GM12878 (cell line): ENCODE data around the gene RERE. TPM values are rescaled to one million over a fixed set of nuclear protein-coding genes. Genes with fewer than 3 reads are reported as not detected.

ENCODE experiments used
- ATAC-seq: fragments of 200-7000 bp; cut with Tn5 transposase; 3 replicates; pipeline ENCODE4 v1.9.1; 2020; ENCODE audit warnings: mild to moderate bottlenecking, moderate library complexity
- BruUV-seq: library from RNA; stranded (reverse); fragments of 400-500 nt; replicated peaks from 2 replicates; lab custom pipeline; 2021; lab: Mats Ljungman, UMichigan
- CTCF ChIA-PET: fragments of 300-600 bp; sonication (Branson Sonifier 250); formaldehyde crosslinking; extraction: SDS; loops from one replicate; lab custom pipeline; 2021; ENCODE audit warnings: inconsistent platforms; lab: Yijun Ruan, JAX
- POLR2A ChIA-PET: fragments of 350-600 bp; formaldehyde crosslinking; extraction: SDS; loops from one replicate; lab custom pipeline; 2021; ENCODE audit warnings: inconsistent platforms; lab: Charles Lee
- RAD21 ChIA-PET: fragments of 300-600 bp; sonication (Branson Sonifier 250); formaldehyde crosslinking; loops from one replicate; lab custom pipeline; 2023; ENCODE audit warnings: antibody characterized with exemption; ENCODE audit not compliant: unreplicated experiment; lab: Charles Lee
- SMC1A ChIA-PET: fragments of 300-600 bp; sonication (Branson Sonifier 250); formaldehyde crosslinking; loops from one replicate; lab custom pipeline; 2023; ENCODE audit not compliant: unreplicated experiment, uncharacterized antibody; lab: Charles Lee
- DNase-seq: peaks from one replicate; pipeline ENCODE4 v3.0.0-alpha.2; 2011; ENCODE audit warnings: low read depth, low spot score
- FAIRE-seq: peaks from 3 replicates; lab custom pipeline; 2011; peaks lifted over from hg19 to GRCh38; lab: Jason Lieb, UNC
- H2AFZ ChIP-seq: 2 replicates; pipeline ENCODE4 v1.6.0; 2011; ENCODE audit warnings: low read depth, low read length, control low read depth; ENCODE audit not compliant: control insufficient read depth
- H3K27ac ChIP-seq: 2 replicates; pipeline ENCODE4 v1.5.1; 2011; ENCODE audit warnings: control low read depth; ENCODE audit not compliant: control insufficient read depth, insufficient read depth
- H3K27me3 ChIP-seq, 2 experiments: replicated peaks in 1 of 2; 2 replicates each; pipeline versions ENCODE4 v1.6.0 to v1.6.1; 2011; ENCODE audit warnings: low read length in 1 of 2; ENCODE audit not compliant: control insufficient read depth in 2 of 2, insufficient read depth in 2 of 2
- H3K36me3 ChIP-seq, 2 experiments: 2 replicates each; pipeline ENCODE4 v1.5.1; 2011; ENCODE audit warnings: low read length in 1 of 2; ENCODE audit not compliant: control insufficient read depth in 2 of 2, insufficient read depth in 2 of 2
- H3K4me1 ChIP-seq: 2 replicates; pipeline ENCODE4 v1.6.1; 2011; ENCODE audit warnings: mild to moderate bottlenecking, low read length, moderate library complexity, mixed read lengths; ENCODE audit not compliant: control insufficient read depth, insufficient read depth
- H3K4me2 ChIP-seq: 2 replicates; pipeline ENCODE4 v1.6.0; 2011; ENCODE audit warnings: control low read depth; ENCODE audit not compliant: control insufficient read depth, insufficient read depth
- H3K4me3 ChIP-seq: fragments of 200-600 bp; sonication (generic); 2 replicates; pipeline ENCODE4 v1.5.1; 2016
- H3K79me2 ChIP-seq: 2 replicates; pipeline ENCODE4 v1.6.0; 2011; ENCODE audit warnings: low read length; ENCODE audit not compliant: control insufficient read depth, insufficient read depth
- H3K9ac ChIP-seq: 2 replicates; pipeline ENCODE4 v1.8.0; 2011; ENCODE audit warnings: low read length, control low read depth, mixed read lengths; ENCODE audit not compliant: control insufficient read depth, insufficient read depth
- H3K9me3 ChIP-seq: replicated peaks from 3 replicates; pipeline ENCODE4 v1.5.1; 2011; ENCODE audit warnings: mild to moderate bottlenecking, low read length; ENCODE audit not compliant: control insufficient read depth, insufficient read depth
- H4K20me1 ChIP-seq: 2 replicates; pipeline ENCODE4 v1.6.0; 2011; ENCODE audit not compliant: control insufficient read depth, insufficient read depth
- ATF7 ChIP-seq: fragments of 450-650 bp; IDR thresholded peaks from 2 replicates; pipeline ENCODE4 v1.6.1; 2016; ENCODE audit warnings: low read depth, mild to moderate bottlenecking
- CBFB ChIP-seq: IDR thresholded peaks from 2 replicates; pipeline ENCODE4 v1.6.1; 2016; ENCODE audit warnings: antibody characterized with exemption, low read depth
- CBX5 ChIP-seq: sonication (generic); IDR thresholded peaks from 2 replicates; pipeline ENCODE4 v1.6.1; 2016; ENCODE audit warnings: low read depth, moderate library complexity, mild to moderate bottlenecking, inconsistent platforms
- EP300 ChIP-seq, 2 experiments: fragments of 150-350 bp in 1 of 2; IDR thresholded peaks; 2 replicates each; pipeline ENCODE4 v1.6.1; 2011 to 2012; ENCODE audit warnings: low read depth in 2 of 2, low read length in 2 of 2, borderline replicate concordance in 1 of 2, improper control_type of control experiment in 1 of 2, inconsistent platforms in 1 of 2; ENCODE audit not compliant: control insufficient read depth in 1 of 2
- HDAC6 ChIP-seq: fragments of 200-600 bp; sonication (generic); IDR thresholded peaks from one replicate; pipeline ENCODE4 v1.8.0; 2017; ENCODE audit warnings: antibody characterized with exemption; ENCODE audit not compliant: unreplicated experiment
- JUND ChIP-seq: IDR thresholded peaks from 2 replicates; pipeline ENCODE4 v1.6.1; 2012; ENCODE audit warnings: low read depth, mild to moderate bottlenecking, low read length, improper control_type of control experiment, moderate library complexity
- MEF2A ChIP-seq: IDR thresholded peaks from 2 replicates; pipeline ENCODE4 v1.6.1; 2011; ENCODE audit warnings: low read depth, mild to moderate bottlenecking, low read length, moderate library complexity; ENCODE audit not compliant: insufficient read depth
- MTA2 ChIP-seq: fragments of 450-650 bp; IDR thresholded peaks from 2 replicates; pipeline ENCODE4 v1.6.1; 2016; ENCODE audit warnings: low read depth, mild to moderate bottlenecking, moderate library complexity
- MTA3 ChIP-seq: IDR thresholded peaks from 2 replicates; pipeline ENCODE4 v1.6.1; 2012; ENCODE audit warnings: low read length, inconsistent platforms, borderline replicate concordance
- NFYB ChIP-seq: IDR thresholded peaks from 2 replicates; pipeline ENCODE4 v1.6.1; 2011; ENCODE audit warnings: low read depth, mild to moderate bottlenecking, low read length, improper control_type of control experiment, moderate library complexity; ENCODE audit not compliant: insufficient read depth
- POLR2A ChIP-seq: IDR thresholded peaks from 2 replicates; pipeline ENCODE4 v1.6.1; 2011; ENCODE audit warnings: low read depth, mild to moderate bottlenecking, low read length
- POLR2AphosphoS5 ChIP-seq: IDR thresholded peaks from 2 replicates; pipeline ENCODE4 v1.6.1; 2011; ENCODE audit warnings: mild to moderate bottlenecking, low read length, inconsistent platforms
- RBBP5 ChIP-seq: fragments of 200-600 bp; sonication (generic); conservative IDR thresholded peaks from 2 replicates; pipeline ENCODE4 v1.6.1; 2016
- SPI1 ChIP-seq: IDR thresholded peaks from 2 replicates; pipeline ENCODE4 v1.6.1; 2011; ENCODE audit warnings: low read depth, mild to moderate bottlenecking, low read length, moderate library complexity, borderline replicate concordance; ENCODE audit not compliant: insufficient read depth
- SREBF1 ChIP-seq: IDR thresholded peaks from 2 replicates; pipeline ENCODE4 v1.6.1; 2012; ENCODE audit warnings: mild to moderate bottlenecking, low read length
- TAF1 ChIP-seq: IDR thresholded peaks from 2 replicates; pipeline ENCODE4 v1.6.1; 2011; ENCODE audit warnings: mild to moderate bottlenecking, low read depth, low read length, borderline replicate concordance
- ZNF207 ChIP-seq: fragments of 450-650 bp; IDR thresholded peaks from 2 replicates; pipeline ENCODE4 v1.6.1; 2014; ENCODE audit warnings: antibody characterized with exemption, mild to moderate bottlenecking, borderline replicate concordance
- WGBS: methylation state at CpG from one replicate; pipeline ENCODE4 v1.1.6; 2016; ENCODE audit warnings: low lambda C conversion rate; ENCODE audit not compliant: insufficient replicate concordance, insufficient coverage; ENCODE audit errors: missing lambda C conversion rate; 5-methylcytosine and 5-hydroxymethylcytosine counted together
- in situ Hi-C: fragments of 300-500 bp; cut with MboI; formaldehyde crosslinking; loops from 9 replicates; pipeline ENCODE4 v1.14.3; 2018; ENCODE audit warnings: mixed read lengths
- intact Hi-C: fragments of 100-400 bp; cut with micrococcal nuclease; formaldehyde crosslinking; loops from one replicate; pipeline ENCODE4 v1.14.2; 2022; ENCODE audit not compliant: unreplicated experiment
- polyA plus RNA-seq, 11 experiments: library from polyadenylated mRNA; depleted of rRNA in 4 of 11; unstranded in 6 of 11; stranded (reverse) in 5 of 11; fragments of >200 nt; fragmentation: Nextera tagmentation in 4 of 11; fragmentation: Illumina TruSeq in 1 of 11; extraction: Ambion mirVana in 4 of 11; extraction: Trizol in 1 of 11; gene quantifications; 1 replicate in 1 of 11; 2 replicates in 10 of 11; pipeline versions ENCODE4 v1.2.1 to v1.2.3, GENCODE V29; 2011 to 2016; ENCODE audit warnings: inconsistent platforms in 2 of 11, missing spikeins in 2 of 11, low read depth in 1 of 11
- total RNA-seq, 4 experiments: library from RNA; depleted of rRNA in 3 of 4; stranded (reverse); fragments of >200 nt in 3 of 4; fragmentation: Illumina TruSeq in 1 of 4; extraction: Trizol in 1 of 4; gene quantifications; 2 replicates each; pipeline versions ENCODE4 v1.2.1 to v1.2.3, GENCODE V29; 2013 to 2021
- TF ChIP-seq, protein P1 (sequence below): fragments of 150-350 bp; IDR thresholded peaks from 2 replicates; pipeline ENCODE4 v1.6.1; 2014; ENCODE audit warnings: mild to moderate bottlenecking, low read depth, low read length
- TF ChIP-seq, protein P2 (sequence below): fragments of 450-650 bp; IDR thresholded peaks from 2 replicates; pipeline ENCODE4 v1.6.1; 2017; ENCODE audit warnings: mild to moderate bottlenecking

RERE gene
- total and polyA plus RNA-seq, 10 of the 15 experiments (the other 5 are each of a cell fraction or from before 2014, with no cell fraction given): 5.2 to 60.5 (median 20.2) TPM

DNA sequence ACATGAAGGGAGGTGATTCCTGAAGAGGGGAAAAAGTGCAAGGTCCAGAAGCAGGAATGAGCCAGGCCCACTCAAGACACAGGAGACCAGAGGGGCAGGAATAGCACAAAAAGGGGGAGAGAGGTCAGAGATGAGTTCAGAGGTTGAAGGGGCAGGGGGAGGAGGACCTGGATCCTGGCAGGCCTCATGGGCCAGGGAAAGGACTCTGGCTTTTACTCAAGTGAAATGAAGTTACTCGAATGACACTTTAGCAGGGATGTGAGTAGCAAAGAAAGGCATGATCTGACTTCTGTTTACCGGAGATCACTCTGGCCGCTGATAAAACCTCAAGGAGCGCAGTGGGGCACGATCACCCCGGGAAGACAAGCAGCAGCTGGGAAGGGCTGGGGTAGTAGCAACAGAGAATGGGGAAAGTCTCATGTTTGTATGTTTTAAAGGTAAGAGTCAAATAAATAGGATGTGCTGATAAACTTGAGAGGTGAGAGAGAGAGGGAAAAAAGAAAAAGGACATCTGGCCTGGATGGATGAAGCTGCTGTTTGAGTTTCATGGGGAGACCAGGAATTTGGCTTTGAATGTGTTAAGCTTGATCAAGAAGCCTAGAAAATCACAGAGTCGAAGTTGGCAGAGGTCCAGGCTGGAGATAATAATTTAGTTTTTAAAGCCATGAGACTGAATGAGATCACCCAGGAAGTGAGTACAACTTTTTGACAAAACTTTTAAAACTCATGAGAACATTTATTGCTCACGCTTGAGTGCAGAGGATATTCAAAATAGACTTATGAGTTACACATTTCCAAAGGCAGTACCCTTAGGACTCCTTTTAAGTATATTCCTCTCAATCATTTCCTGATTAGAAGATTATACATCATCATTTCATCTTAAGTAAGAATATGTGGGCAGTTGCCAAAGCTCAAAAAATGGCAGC, 156.0 kb downstream of the RERE start (continued):
- 0 out of 2 replicates have a peak, but pooled peaks have one; percentile 18 for TF ChIP-seq MTA3
- no peak for TF ChIP-seq SREBF1
- TF ChIP-seq MTA2: no peak
- TF ChIP-seq ATF7: peak; percentile 77; the same call in 1 of the 2 replicates
- 0 out of 2 replicates have a peak, but pooled peaks have one; percentile 28 for TF ChIP-seq ZNF207
- 0 out of 2 replicates have a peak, but pooled peaks have one; percentile 15 for TF ChIP-seq TAF1
- 0 out of 2 replicates have a peak, but pooled peaks have one; percentile 37 for TF ChIP-seq POLR2AphosphoS5
- no peak for TF ChIP-seq HDAC6
- TF ChIP-seq SPI1: 0 out of 2 replicates have a peak, but pooled peaks have one; percentile 12

DNA sequence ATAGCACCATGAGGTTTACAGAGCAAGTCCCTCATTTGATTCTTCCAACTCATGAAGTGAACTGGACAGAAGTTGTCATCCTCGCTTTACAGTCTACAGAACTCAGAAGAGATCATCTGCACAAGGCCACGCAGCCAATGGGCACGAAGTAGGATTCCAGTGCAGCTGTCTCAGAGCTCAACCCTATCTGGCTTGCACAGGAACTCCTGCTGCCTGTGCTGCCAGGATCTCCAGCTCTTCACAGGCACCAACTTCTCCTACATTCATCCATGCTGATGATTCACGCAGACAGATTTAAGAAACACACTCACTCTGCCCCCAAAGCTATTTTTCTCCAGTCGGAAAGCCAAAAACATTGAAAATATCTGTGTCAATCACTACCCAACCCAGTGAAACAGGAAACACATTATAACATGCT, 157.0 kb downstream of the RERE start:
- H2AFZ ChIP-seq: no peak overlapping the region
- BruUV-seq: no TSS peak
- H3K27me3 ChIP-seq: no peaks in the 10 kb centered on the region
- SMC1A ChIA-PET: interaction anchor here (0.6 to 20.2 kb wide), 13 partner anchors 10 to 159 kb away, joined by 3 to 587 read pairs (median 5); no protein-coding TSS in a partner anchor
- no peaks in the 10 kb centered on the region; the same call in 2 of the 3 replicates for H3K9me3 ChIP-seq
- peak overlapping the region; percentile 67 for H3K4me2 ChIP-seq
- in situ Hi-C loops: no loop called here
- intact Hi-C loops: no loop called here
- no peaks in the 10 kb centered on the region; a peak in 3 of 4 replicates for H3K36me3 ChIP-seq
- peaks cover 66% of the 10 kb centered on the region for H3K79me2 ChIP-seq
- peak overlapping the region; percentile 36 for H3K9ac ChIP-seq
- H3K4me3 ChIP-seq: peak overlapping the region; percentile 56; the same call in 1 of the 2 replicates
- peaks cover 47% of the 10 kb centered on the region for H3K4me1 ChIP-seq
- ATAC-seq: peak; percentile 41
- RAD21 ChIA-PET: interaction anchor here (0.6 to 19.8 kb wide), 8 partner anchors 9 to 99 kb away, joined by 3 to 384 read pairs (median 4); no protein-coding TSS in a partner anchor
- no peak for DNase-seq
- CTCF ChIA-PET: interaction anchor here (1.5 to 3.5 kb wide), 6 partner anchors 9 to 230 kb away, joined by 3 to 20 read pairs (median 6); no protein-coding TSS in a partner anchor
- H4K20me1 ChIP-seq: no peaks in the 10 kb centered on the region
- peak overlapping the region; percentile 79 for H3K27ac ChIP-seq
- no peak for FAIRE-seq
- 47% methylated on average over 5 of the region's 5 CpGs for WGBS
- POLR2A ChIA-PET: interaction anchor here (0.6 to 5.2 kb wide), 9 partner anchors 9 to 218 kb away, joined by 3 to 40 read pairs (median 3); partner anchors contain the start of gene ENO1
- TF ChIP-seq CBFB (no peak), POLR2A (peak; percentile 53), MEF2A (no peak), CBX5 (no peak), JUND (no peak), EP300 (IDR thresholded peaks at IDR 0.05; ENCODE audit: borderline replicate concordance in 1 of 2, control insufficient read depth in 1 of 2, low read depth in 2 of 2, low read length in 2 of 2) (no peak), NFYB (0 out of 2 replicates have a peak, but pooled peaks have one; percentile 29), RBBP5 (no peak)
- TF ChIP-seq, protein P1, sequence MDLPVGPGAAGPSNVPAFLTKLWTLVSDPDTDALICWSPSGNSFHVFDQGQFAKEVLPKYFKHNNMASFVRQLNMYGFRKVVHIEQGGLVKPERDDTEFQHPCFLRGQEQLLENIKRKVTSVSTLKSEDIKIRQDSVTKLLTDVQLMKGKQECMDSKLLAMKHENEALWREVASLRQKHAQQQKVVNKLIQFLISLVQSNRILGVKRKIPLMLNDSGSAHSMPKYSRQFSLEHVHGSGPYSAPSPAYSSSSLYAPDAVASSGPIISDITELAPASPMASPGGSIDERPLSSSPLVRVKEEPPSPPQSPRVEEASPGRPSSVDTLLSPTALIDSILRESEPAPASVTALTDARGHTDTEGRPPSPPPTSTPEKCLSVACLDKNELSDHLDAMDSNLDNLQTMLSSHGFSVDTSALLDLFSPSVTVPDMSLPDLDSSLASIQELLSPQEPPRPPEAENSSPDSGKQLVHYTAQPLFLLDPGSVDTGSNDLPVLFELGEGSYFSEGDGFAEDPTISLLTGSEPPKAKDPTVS: no peak
- TF ChIP-seq, protein P2, sequence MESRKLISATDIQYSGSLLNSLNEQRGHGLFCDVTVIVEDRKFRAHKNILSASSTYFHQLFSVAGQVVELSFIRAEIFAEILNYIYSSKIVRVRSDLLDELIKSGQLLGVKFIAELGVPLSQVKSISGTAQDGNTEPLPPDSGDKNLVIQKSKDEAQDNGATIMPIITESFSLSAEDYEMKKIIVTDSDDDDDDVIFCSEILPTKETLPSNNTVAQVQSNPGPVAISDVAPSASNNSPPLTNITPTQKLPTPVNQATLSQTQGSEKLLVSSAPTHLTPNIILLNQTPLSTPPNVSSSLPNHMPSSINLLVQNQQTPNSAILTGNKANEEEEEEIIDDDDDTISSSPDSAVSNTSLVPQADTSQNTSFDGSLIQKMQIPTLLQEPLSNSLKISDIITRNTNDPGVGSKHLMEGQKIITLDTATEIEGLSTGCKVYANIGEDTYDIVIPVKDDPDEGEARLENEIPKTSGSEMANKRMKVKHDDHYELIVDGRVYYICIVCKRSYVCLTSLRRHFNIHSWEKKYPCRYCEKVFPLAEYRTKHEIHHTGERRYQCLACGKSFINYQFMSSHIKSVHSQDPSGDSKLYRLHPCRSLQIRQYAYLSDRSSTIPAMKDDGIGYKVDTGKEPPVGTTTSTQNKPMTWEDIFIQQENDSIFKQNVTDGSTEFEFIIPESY: no peak
